Muscle of arm (tissue), 12 donors: ENCODE results near the gene TFF3. TPM values are rescaled to one million over a fixed set of nuclear protein-coding genes. Genes with fewer than 3 reads are reported as not detected.

Experiments used
- DNase-seq: peaks from one replicate; pipeline ENCODE4 v3.0.0-alpha.2; 2013
- polyA plus RNA-seq, 12 donors: library from polyadenylated mRNA; unstranded; fragments of 120-200 nt; gene quantifications; one replicate each; pipeline ENCODE4 v1.2.1, GENCODE V29; 2013; ENCODE audit not compliant: insufficient read length in 12 of 12

TFF3 gene
- polyA plus RNA-seq, 12 donors = 0.75 to 218 (median 1.4) TPM; not detected in 1

DNA sequence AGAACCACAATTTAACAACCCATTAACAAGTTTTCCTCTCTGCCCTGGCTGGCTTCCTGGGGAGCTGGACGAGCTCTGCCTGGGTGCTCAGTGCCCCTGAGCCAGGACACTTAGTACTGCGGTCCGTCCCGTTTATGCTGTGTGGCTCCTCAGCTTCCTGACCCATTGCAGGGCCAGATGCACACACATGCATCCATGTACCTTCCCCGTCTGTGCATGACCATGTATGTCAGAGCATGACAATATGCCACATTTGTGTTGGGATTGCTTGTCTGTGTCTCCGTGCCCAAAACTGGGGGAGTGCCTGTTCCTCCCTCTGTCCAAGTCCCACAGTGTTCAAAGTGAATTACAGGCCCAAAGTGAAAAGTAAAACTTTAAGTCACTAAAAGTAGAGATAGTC is 9.7 kb upstream of the TFF3 start:
- DNase-seq = no peak

DNA sequence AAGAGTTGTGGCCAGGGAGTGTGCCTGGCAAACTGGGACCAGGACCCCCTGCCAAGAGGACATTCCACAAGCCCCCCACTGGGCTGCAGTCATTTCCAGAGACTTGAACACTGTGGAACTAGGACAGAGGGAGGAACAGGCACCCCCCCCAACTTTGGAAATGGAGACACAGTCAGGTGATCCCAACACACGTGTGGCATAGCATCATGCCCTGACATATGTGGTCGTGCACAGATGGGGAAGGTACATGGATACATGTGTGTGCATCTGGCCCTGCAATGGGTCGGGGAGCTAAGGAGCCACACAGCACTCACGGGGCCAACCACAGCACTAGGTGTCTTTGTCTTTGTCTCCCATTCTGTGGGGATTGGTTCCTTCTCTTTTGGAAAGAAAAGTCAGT is 6.6 kb upstream of the TFF3 start:
- no peak for DNase-seq

DNA sequence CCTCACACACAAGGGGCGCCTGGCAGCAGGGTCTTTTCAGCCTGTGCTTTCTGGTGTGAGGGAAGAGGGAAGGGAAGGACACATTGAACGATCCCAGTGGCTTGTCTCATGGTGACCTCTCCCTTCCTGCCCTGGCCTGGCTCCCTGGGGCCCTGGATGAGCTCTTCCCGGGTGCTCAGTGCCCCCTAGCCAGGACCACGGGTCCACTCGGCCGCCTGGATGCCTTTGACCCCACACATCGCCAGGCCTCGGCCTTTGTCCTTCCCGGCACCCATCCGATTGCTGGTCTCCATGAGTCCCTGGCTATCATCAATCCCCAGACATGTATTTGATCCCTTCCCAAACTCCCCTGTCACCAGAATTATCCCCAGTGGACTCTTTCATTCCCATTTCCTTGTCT is 6.0 kb upstream of the TFF3 start:
- no peak for DNase-seq

DNA sequence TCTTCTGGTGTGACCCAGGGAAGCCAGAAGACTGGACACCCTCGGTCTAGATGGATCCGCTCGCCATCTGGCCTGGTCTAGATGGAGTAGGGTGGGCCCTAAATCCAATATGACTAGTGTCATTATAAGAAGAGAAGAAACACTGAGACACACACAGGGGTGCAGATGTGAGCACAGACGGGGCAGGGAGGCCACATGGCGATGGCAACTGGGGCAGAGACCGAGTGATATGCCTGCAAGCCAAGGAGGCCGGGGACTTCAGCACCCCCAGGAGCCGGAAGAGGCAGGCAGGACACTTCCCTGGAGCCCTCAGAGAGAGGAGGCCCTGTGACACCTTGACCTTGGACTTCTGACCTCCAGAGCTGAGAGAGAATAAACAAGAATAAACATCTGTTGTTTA is 5.6 kb upstream of the TFF3 start:
- DNase-seq = no peak

DNA sequence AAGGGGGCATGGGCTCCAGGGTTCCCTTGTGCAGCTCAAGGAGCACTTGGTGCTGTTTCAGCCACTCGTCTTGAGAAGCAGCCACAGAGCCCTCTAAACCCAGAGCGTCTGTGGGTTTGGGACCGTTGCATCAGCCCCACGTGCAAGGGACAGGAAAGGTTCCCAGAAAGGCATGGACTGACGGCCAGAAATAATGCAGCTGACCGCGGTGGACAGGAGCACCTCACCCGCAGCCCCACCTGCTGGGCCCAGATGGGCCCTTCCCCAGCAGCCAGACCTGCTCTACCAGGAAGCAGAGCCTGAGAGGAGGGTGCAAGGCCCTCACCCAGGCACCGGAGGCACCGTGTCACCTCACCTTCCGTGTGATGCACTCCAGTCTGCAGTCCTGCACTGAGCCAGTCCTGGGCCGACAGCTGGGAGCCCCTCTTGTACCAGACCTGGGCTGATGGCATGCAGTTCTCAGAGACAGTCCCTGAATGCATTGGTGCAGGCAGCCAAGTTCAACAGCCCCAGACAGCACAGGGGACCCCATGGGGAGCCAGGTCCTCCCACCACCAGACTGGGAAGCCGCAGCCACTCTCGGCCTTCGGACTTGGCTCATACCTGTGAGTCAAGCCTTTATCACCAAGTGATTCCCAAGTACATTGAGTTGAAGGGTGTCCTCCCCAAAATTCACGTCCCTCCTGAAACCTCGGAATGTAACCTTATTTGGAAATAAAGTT is 4.8 kb upstream of the TFF3 start:
- no peak for DNase-seq

DNA sequence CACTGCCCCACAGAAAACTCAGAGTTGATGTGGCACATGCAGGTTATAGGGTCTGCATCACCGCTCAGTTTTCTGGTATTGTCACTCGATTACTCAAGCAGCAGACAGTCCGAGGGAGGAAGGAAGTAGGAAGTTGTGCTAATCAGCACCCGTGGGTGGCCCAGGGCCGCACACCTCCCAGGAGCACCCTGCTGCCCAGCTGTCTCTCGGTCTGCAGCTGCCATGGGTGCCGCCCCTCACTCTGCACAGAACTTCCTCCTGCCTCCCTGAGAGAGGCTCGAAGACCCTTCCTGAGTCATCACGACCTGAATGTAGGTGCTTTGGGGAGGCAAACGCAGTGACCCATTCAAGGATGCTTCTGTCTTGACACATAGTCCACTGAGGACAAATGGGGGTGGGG is 4.2 kb upstream of the TFF3 start:
- DNase-seq = no peak

DNA sequence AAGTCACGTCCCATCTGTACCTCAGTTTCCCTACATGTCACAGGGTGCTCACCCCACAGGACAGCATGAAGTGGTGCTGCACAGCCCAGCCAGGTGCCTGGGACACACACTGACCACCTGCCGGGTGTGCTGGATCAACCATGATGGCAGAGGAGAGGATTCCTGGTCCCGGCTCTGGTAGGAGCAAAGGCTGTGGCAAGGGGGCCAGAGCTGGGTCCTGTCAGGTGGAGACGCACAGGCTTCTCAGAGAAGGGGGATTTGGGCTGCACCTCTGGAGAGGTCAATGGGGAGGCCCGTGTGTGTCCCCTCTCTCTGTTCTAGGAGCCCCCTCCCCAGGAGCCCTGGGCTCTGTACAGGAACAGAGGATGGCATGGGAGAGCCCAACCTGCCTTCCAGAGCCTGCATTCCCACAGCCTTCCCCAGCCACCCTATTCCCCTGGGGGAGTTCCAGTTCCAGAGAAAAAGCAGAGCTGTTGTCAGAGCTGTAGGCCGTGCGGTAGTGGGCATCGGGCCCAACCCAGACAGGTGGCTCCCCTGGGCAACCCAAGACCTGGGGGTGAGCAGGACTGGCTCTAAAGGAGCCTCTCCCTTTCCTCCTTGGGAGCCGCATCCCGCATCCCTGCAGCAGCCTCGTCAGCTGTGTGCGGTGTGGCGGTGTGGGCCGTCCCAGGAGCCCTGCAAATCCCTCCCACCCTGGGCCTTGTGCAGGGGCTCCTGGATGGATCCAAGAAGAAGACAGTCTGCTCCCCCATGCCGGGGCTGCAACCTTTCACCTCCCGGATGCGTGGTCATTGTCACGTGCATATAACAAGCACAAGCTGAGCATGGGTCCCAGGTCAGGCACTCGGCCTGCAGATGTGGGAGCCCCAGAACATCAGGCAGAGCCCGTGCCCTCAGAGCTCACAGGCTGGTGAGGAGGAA is 2.9 kb upstream of the TFF3 start:
- DNase-seq = no peak

DNA sequence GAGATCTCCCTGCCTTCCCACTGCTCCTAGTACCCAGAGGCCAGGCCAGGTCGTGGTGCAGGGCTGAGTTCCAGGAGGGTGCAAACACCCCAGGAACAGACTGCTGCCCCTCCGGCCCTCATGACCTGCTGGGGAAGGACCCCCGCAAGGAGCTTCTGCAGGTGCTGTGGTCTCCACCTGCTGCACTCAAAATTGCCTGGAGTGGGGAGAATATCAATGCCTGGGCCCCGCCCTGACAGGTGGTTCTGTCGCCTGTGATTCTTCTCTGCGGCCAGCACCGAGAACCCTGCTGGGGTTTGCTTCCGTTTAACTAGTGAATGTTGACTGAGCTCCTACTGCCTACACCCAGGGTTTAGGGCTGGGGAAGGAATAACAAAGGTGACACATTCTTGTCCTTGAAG is 2.1 kb upstream of the TFF3 start:
- no peak for DNase-seq

DNA sequence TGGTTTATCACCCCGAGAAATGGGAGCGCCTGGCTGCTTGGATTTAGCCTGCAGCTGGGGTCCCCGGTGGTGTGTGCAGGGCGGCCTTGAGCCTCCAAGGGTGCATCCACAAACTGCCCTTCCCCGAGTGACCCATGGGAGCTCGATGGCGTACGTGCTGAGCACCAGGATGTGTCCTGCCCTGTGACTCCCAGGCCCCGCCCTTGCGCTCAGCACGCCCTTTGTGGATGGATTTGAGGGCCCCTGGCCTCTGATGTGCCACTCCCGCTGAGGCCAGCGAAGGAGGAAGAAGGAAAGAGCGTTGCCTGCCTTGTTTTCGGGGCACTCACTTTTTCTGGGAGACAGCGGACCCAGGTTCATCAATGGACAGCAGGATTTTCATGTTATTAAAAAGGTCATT is 1.7 kb upstream of the TFF3 start:
- no peak for DNase-seq

DNA sequence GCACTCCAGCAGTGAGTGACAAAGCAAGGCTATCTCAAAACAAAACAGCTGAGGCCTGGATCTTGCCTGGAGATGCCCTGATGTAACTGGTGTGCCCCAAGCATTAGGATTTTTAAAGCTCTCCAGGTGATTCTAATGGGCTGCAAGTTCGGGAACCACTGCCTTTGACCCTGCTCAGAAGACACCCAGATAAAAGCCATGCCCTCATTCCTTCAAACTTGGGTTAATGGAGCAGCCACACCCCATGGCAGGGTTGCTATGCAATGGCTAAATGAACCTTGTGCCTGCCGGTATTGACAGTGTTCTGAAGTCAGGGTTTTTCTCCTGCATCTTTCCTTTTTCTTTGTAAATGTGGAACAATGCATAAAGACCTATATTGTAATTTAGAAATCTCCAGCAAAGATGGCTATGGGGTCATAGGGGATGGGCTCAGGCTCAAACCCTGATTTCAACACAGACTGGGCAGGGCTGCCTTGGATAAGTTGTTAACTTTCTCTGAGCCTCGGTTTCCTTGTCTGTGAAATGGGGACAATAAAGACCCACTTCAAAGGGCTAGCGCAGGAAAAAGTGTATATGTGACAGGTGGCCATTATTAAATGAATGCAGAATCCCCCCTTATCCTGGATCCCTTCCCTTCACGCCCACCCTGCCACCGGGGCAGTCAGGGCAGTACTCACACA is 453 bp downstream of the TFF3 start:
- no peak for DNase-seq

DNA sequence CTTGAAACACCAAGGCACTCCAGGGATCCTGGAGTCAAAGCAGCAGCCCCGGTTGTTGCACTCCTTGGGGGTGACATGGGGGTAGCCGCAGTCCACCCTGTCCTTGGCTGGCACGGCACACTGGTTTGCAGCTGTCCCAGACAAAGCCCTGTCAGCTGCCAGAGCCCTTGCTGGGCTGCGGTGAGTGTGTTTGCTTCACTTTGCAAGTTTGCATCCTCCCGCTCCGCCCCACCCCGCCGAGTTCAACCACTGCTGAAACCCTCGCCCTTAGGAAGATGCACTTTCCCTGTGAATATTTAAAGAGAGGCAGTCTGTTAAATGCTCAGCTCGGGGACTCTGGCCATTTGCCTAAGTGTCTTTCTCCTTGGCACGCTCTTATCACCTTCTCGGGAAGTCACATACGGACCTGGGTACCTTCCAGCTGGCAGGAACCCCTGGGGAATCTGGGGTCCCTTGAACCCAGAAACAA is 1.7 kb downstream of the TFF3 start:
- DNase-seq = no peak

DNA sequence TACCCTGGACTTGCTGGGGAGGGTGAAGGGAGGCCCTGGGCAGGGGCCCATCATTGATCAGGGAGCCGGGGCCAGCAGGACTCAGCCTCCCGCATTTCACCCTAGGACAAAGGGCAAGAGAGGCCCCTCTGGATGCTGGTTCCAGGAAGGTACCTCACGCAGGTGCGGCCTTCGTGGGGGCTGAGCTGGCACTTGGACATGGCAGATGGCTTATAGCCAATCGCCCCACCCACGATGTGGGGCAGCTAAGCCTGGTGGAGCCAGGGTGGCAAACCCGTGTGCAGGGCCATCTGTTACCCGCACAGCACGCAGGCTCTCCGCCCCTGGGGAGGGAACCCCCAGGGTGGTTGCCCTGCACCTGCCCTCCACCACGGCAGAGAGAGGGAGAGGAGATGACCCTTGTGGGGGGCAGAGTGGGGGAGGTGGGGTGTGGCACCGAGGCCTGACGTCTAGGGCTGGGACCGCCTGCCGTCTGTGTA is 2.5 kb downstream of the TFF3 start:
- DNase-seq = no peak

DNA sequence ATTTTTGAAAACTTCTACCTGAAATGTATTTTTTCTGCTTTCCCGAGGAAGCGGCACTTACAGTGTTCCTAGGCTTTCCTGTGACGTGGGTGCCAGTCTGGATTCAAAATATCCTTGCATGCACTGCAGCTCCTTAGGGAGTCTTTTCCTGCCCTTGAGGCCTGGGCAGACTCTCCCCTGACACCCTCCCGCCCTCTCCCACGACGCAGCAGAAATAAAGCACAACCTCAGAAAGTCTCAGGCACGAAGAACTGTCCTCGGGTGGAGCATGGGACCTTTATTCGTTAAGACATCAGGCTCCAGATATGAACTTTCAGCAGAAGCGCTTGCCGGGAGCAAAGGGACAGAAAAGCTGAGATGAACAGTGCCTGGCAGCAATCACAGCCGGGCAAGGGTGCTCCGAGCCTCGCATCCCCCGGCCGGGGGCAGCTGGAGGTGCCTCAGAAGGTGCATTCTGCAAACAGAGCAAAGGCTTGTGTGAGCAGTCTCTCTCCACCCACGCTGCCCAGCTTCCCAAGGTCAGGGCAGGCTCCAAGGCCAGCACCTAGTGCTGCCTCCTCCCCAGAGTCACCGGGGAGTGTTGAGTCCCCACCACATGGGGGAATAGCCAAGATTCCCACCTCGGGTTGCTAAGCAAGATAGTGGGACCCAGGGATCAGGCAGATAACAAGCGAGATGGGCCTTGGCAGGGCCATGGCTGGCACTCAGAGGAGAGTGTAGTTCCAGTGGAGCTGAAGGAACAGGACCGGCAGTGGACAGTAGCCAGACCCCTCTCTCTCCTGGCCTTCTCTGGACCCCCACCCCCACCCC is 3.2 kb downstream of the TFF3 start:
- no peak for DNase-seq

DNA sequence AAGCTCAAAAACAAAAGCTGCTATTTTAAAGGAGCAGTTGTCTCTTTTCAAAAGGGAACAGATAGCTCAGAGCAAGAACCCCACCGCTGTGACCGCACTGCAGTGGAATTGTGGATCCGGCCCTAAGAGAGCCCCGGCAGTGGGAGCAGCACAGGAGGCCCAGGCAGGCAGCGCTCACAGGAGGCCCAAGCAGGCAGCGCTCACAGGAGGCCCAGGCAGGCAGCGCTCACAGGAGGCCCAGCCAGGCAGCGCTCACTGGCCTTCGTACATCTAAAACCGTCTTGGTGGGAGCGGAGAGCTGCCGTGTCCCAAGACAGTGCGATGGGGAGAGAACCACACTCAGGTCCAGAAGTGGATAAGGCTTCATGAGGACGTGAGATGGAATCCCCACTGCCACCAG is 4.0 kb downstream of the TFF3 start:
- DNase-seq = no peak

DNA sequence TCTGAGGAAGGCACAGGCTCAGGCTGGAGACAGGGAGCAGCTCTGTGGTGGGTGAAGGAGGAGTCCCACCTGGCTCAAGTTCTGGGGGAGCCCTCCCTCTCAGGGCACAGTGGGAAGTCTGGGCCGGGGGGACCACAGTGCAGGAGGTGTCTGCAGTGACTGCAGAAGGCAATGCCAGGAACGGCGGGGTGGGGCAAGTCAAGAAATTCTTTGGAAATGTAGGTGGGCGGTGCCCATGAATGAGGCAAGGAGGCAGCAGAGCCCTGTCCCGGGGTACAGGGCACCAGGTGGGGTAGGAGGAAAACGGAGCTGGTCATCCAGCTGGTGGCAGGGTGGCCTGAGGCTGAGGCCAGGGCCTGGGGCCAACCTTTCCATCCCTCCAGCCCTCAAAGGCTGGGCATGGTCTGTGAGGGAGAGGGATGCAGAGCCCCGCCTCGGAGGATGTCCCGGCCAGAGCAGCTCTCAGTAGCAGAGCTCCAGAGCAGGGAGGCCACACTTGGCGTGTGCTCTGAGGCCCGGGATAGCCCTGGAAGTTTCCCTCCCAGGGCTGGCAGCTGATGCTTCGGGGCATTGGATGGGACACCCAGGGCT is 4.7 kb downstream of the TFF3 start:
- no peak for DNase-seq

DNA sequence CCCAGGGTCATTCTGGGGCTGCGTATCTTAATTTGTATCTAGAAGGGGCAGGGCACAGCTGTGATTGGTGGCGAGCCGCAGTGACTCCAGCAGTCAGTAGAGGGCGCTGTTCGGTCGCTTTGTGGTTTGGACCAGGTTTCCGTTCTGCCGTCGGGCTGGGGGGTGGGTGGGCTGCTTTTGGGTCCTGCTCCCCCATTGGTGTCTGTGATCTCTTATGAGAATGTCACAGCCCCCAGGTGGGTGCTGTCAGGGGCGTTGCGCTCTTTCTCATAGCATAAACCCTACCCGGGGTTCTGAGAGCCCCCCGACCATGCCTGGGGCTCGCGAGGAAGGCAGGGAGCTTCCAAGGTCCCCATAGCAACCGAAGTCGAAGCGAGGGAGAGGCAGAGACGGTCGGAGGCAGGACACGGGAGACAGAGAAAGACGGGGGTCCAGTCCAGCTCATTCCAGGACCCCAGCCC is 5.4 kb downstream of the TFF3 start:
- peak; percentile 69 for DNase-seq

DNA sequence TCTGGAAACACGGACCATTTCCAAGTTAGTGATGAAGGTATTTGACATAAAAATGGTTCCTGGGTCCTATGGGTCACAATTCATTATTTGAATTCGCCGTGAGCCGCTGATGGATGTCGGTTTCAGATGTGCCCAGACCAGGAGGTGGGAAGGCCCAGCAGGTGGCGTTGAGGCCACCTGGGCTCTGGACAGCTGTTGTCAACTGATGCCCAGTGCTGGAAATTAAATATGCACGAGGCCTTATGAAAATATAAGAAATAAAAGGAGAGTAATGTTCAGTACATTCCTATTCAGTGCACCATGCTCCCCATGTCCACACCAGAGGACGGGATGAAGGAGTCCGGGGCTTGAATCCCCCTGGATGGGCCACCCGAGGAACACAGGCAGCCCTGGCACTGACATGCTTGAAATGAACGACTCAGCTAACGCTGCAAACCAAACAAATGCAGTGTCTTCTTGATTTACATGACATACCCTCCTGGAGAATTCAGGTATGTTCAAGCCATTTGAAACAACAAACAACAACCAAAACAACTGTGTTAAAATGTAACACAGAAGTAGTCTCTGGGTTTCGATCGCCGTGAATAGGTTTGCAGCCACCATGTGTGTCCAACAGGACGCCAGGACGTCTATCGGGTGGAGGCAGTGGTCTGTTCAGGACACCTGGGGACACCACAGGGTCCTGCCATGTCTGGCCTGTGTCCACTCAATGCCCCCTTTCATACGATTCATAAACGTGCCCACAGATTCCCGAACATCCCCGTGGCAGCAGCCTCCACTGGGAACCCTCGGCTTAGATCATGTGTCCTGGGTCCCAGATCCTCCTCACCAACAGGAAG is 6.1 kb downstream of the TFF3 start:
- DNase-seq = no peak

DNA sequence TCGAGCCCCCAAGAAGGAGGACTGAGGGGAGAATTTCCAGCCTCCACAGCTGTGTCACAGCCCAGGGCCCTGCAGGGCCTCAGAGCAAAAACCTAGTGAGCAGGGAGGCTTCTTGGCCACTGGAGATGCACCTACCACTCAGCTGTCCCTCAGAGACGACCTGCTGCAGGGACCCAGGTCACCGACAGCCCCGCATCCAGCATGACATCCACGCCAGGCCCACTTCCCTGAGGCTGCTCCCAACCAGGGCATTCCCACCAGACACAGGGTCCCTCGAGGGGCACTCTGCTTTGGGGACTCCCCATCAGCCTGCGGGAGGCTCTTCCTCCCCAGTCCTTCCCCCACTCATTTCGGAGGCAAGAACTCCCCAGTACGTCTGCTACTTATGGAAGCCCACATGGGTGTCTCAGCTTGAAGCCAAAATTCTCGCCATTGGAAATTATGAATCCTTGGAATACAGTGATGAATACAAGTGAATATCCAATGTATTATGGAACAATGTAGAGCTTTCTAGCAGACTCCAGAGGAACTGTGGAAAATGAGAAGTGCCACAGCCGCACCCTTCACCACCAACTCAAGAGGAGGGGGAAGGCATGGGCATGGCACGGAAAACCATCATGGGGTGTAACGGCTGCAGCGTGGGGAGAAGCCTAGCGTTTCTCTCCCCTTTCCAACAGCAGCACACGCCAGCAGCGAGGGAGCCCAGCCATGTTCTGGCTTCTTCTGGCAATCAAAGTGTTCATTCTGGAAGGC is 6.9 kb downstream of the TFF3 start:
- DNase-seq = no peak

DNA sequence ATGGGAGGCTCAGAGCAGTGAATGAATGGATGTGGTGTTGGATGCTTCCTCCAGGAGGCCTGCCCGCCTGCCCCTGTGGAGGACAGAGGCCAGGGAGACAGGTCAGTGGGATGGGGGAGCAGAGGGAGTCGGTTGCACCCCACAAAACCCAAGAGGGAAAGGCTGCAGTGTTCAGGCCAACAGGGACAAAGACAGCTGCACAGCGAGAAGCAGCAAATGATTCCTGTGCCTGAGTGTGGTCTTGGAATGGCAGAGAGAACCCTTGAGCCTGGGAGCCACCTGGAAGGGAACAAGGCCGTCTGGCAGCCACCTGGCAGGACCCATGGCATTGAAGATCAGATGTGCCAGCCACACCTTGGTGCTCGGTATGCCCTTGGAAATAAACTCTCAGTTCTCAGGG is 8.1 kb downstream of the TFF3 start:
- DNase-seq = no peak
